HG03442 (cell line): ENCODE results near the gene CFB.
A peak's percentile ranks its signal among the peaks of the same experiment; 100 is the strongest.
"Not testable (repeated sequence)": the region's sequence is repeated elsewhere in the genome, so short reads cannot be mapped to it uniquely, and the experiment has no call there.

ENCODE experiments used
- ATAC-seq: cut with Tn5 transposase; IDR thresholded peaks from one replicate; pipeline ENCODE4 v1.9.1; 2021; ENCODE audit warnings: mild to moderate bottlenecking, moderate library complexity; ENCODE audit not compliant: unreplicated experiment

CFB gene

GRCh38 chr6:31969712-31970603, 24.1 kb downstream of the CFB start:
- ATAC-seq = no peak

- ATAC-seq = no peak
Measured at GRCh38 chr6:31970604-31971271, 24.8 kb downstream of the CFB start.

GRCh38 chr6:31971279-31971992, 25.5 kb downstream of the CFB start:
- ATAC-seq = no peak

GRCh38 chr6:31971993-31972708, 26.3 kb downstream of the CFB start, which contains the start of gene DXO:
TSS of gene DXO (minus strand) at chr6:31972138. CDS start at chr6:31971675, 463 bp downstream.
- peak; percentile 82 for ATAC-seq

- ATAC-seq = peak; percentile 1
Measured at GRCh38 chr6:31972709-31973350, 26.9 kb downstream of the CFB start.

- ATAC-seq = not testable (repeated sequence)
Measured at GRCh38 chr6:31976065-31976464, 30.2 kb downstream of the CFB start.

GRCh38 chr6:31977816-31978431, 32.0 kb downstream of the CFB start:
- no peak for ATAC-seq

- no peak for ATAC-seq
Measured at GRCh38 chr6:31978831-31979230, 32.9 kb downstream of the CFB start.

- no peak for ATAC-seq
Measured at GRCh38 chr6:31979238-31979898, 33.5 kb downstream of the CFB start.

GRCh38 chr6:31980195-31980876, 34.4 kb downstream of the CFB start:
- not testable (repeated sequence) for ATAC-seq

GRCh38 chr6:31980998-31981397, 35.1 kb downstream of the CFB start:
- not testable (repeated sequence) for ATAC-seq

GRCh38 chr6:31981744-31982143, 35.8 kb downstream of the CFB start, which contains the start of gene C4A:
TSS of gene C4A (plus strand) at chr6:31982057. CDS start at chr6:31982108, 51 bp downstream.
- not testable (repeated sequence) for ATAC-seq

GRCh38 chr6:31989363-31989762, 43.5 kb downstream of the CFB start:
- ATAC-seq = not testable (repeated sequence)

- ATAC-seq = not testable (repeated sequence)
Measured at GRCh38 chr6:31994421-31994820, 48.5 kb downstream of the CFB start.

GRCh38 chr6:31996385-31996784, 50.5 kb downstream of the CFB start:
- not testable (repeated sequence) for ATAC-seq
